Measurements from ENCODE around the gene ADCY5. TPM values are rescaled to one million over a fixed set of nuclear protein-coding genes. Genes with fewer than 3 reads are reported as not detected.

The ADCY5 gene
- total RNA-seq = 1 to 10 TPM; 3.4 to 5.7 TPM
- polyA plus RNA-seq (ENCODE audit: insufficient read length in 6 of 6) = 10 to 100 TPM; 13.5 to 17.6 (median 15.1) TPM
- long read RNA-seq, donor 1, full-length matches to known transcripts = 1 of 1 reads
- long read RNA-seq, donor 1, partial matches to known transcripts = 0 of 1 reads
- long read RNA-seq, donor 1, other reads (novel, unspliced or antisense) = 0 of 1 reads
- long read RNA-seq, donor 2, full-length matches to known transcripts = 1 of 1 reads
- long read RNA-seq, donor 2, partial matches to known transcripts = 0 of 1 reads
- long read RNA-seq, donor 2, other reads (novel, unspliced or antisense) = 0 of 1 reads
- long read RNA-seq, donor 3 = 0 reads
- long read RNA-seq, donor 4 = 0 reads
- long read RNA-seq, donor 5 = 0 reads
- long read RNA-seq, donor 6 = 0 reads
- long read RNA-seq, donor 7, full-length matches to known transcripts = 2 of 2 reads
- long read RNA-seq, donor 7, partial matches to known transcripts = 0 of 2 reads
- long read RNA-seq, donor 7, other reads (novel, unspliced or antisense) = 0 of 2 reads
- long read RNA-seq, donor 8, full-length matches to known transcripts = 1 of 1 reads
- long read RNA-seq, donor 8, partial matches to known transcripts = 0 of 1 reads
- long read RNA-seq, donor 8, other reads (novel, unspliced or antisense) = 0 of 1 reads
- long read RNA-seq, donor 9 = 0 reads
- long read RNA-seq, donor 10 = 0 reads
- long read RNA-seq, donor 11, full-length matches to known transcripts = 2 of 2 reads
- long read RNA-seq, donor 11, partial matches to known transcripts = 0 of 2 reads
- long read RNA-seq, donor 11, other reads (novel, unspliced or antisense) = 0 of 2 reads
- long read RNA-seq, donor 12 = 0 reads

DNA sequence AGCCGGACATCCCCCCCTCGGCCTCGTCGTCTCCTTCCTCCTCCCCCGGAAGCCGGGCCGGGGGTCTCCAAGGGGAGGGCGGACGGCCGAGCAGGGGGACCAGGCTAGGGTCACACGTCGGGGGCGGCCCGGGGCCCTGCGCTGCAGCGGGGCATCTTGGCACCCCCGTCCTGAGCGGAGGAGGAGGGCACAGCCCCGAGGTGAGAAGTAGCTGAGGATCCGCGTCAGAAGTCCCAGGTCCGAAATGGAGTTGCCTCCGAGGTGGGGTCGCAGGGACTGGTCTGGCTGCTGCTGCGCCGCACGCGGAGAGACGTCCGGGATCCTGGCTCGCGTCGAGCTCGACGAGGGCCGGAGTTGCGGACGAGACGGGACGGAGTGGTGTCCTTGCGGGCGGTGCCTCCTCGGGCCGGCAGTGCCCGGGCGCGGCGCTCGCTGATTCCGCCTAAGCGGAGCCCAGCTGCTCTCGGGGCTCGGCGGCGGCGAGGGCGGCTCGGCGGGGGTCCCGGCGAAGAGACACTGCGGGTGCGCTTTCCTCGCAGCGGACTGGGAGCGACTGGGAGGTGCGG lies at the start of gene ADCY5:
TSS of gene ADCY5 (minus strand) at position 555 of the 566 bp plus-strand sequence. CDS start at position 10, 545 bp downstream.
- TF ChIP-seq, protein P1, sequence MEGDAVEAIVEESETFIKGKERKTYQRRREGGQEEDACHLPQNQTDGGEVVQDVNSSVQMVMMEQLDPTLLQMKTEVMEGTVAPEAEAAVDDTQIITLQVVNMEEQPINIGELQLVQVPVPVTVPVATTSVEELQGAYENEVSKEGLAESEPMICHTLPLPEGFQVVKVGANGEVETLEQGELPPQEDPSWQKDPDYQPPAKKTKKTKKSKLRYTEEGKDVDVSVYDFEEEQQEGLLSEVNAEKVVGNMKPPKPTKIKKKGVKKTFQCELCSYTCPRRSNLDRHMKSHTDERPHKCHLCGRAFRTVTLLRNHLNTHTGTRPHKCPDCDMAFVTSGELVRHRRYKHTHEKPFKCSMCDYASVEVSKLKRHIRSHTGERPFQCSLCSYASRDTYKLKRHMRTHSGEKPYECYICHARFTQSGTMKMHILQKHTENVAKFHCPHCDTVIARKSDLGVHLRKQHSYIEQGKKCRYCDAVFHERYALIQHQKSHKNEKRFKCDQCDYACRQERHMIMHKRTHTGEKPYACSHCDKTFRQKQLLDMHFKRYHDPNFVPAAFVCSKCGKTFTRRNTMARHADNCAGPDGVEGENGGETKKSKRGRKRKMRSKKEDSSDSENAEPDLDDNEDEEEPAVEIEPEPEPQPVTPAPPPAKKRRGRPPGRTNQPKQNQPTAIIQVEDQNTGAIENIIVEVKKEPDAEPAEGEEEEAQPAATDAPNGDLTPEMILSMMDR (IDR thresholded peaks at IDR 0.05) = no peak

DNA sequence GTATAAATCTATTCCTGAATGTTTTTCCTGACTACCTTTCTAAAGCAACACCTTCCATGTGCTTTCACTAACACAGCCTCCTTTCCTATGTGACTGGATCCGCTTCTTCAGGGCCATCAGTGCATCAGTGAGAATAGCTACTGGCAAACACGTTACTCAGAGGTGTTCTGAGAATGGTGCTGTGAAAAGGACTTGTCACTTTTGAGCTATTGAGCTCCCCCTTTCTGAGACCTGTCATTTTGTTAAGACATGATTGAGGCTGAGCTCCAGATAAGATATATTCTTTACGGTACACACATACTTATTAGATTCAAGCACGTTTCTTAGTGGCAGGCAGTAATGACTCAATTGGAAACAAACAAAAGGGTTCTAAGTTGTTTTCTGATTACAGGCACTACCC lies 45.0 kb upstream of the ADCY5 start:
- intact Hi-C loops (cut with DNase I) = loop anchor here in 1 of 2 donors (5.0 kb wide), 1 partner anchor 167 kb away; no protein-coding TSS in a partner anchor
- no peaks in the 10 kb centered on the region for H3K27me3 ChIP-seq
- H3K27ac ChIP-seq = no peak overlapping the region
- H3K4me1 ChIP-seq = peaks cover 0 to 3% of the 10 kb centered on the region in 2 donors
- DNase-seq = no peak
- TF ChIP-seq, protein P1 (IDR thresholded peaks at IDR 0.05) = no peak
- H3K9me3 ChIP-seq = no peaks in the 10 kb centered on the region
- H3K4me3 ChIP-seq = no peak overlapping the region
- peaks cover 0 to 59% of the 10 kb centered on the region in 2 donors for H3K36me3 ChIP-seq
- no peak for ATAC-seq

More for the DNA sequence above, at the start of gene ADCY5:
- peak within 1 kb of the TSS; percentile 51 to 52 for H3K4me3 ChIP-seq
- peak in 1 of 4 donors; percentile 81 for DNase-seq
- H3K27ac ChIP-seq = no peak within 1 kb of the TSS
- peaks cover 29 to 96% of the 10 kb centered on the region in 2 donors for H3K27me3 ChIP-seq
- intact Hi-C loops (cut with DNase I) = no loop called here
- H3K9me3 ChIP-seq = no peaks in the 10 kb centered on the region
- peak; percentile 63 for ATAC-seq
- H3K36me3 ChIP-seq = no peaks in the 10 kb centered on the region
- H3K4me1 ChIP-seq = peaks cover 0 to 23% of the 10 kb centered on the region in 2 donors

DNA sequence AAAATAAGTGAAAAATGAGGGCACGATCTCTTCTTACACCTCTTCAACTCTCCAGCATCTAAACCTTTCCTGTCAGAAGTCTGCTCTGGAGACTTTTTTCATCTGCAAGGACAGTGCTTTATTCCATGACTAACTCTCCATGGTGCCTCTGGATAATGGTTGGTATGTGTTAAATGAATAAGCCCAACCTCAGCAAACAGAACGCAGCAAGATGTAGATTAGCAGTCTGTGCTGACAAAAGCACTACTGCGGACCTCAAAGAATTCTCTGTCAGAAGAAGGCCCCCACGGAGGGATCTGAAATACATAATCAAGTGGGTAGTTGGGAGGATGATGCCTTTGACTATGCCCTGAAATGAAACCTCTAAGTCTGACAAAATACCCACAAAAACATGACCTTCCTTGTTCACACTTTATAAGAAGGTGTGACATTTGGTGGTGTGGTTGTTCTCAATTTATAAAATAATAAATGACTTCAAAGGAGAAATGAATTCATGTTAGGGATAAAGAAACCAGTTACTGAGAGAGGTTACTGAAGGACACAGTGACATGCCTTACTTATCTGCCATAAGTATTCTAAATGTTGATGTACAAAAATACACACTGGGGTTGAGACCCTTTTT lies 43.2 kb upstream of the ADCY5 start:
- no peak for ATAC-seq
- intact Hi-C loops (cut with DNase I) = loop anchor here in 1 of 2 donors (5.0 kb wide), 1 partner anchor 165 kb away; no protein-coding TSS in a partner anchor
- H3K27me3 ChIP-seq = no peaks in the 10 kb centered on the region
- TF ChIP-seq, protein P1 (IDR thresholded peaks at IDR 0.05) = no peak
- H3K4me3 ChIP-seq = no peak overlapping the region
- peaks cover 0 to 42% of the 10 kb centered on the region in 2 donors for H3K36me3 ChIP-seq
- peaks cover 0 to 4% of the 10 kb centered on the region in 2 donors for H3K4me1 ChIP-seq
- no peak for DNase-seq
- H3K9me3 ChIP-seq = no peaks in the 10 kb centered on the region
- H3K27ac ChIP-seq = no peak overlapping the region

DNA sequence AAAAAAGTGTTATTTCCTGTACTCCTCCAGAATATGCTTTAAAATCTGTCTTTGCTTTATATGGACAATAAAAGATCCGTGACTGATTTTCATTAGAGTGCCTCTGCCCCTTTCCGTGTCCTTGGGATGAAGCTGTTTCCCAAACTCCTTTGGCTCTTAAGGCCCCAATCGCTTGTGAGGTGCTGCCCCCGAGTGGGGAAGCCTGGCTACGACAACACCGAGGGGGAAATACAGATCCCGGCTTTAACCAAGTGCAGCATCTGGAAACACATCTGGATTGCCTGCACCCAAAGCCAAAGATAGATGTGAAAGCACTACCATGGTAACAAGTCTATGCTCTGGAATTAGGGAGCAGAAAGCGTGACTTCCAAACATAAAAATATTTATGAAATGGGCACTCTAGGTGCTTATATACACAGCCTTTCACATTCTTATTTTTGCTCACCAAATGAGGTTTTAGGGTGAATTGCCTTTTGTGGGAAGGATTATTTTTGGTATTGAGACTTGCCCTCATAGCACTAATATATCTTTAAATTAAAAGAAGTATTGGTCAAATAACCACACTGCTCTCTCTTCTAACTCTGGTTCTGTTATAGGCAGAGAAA lies 40.6 kb upstream of the ADCY5 start:
- peaks cover 0 to 5% of the 10 kb centered on the region in 2 donors for H3K27me3 ChIP-seq
- no peak overlapping the region for H3K4me3 ChIP-seq
- peak; percentile 93 for ATAC-seq
- intact Hi-C loops (cut with DNase I) = loop anchor here in 1 of 2 donors (5.0 kb wide), 1 partner anchor 162 kb away; no protein-coding TSS in a partner anchor
- no peaks in the 10 kb centered on the region for H3K9me3 ChIP-seq
- TF ChIP-seq, protein P1 (IDR thresholded peaks at IDR 0.05) = peak; percentile 64 to 68
- DNase-seq = peak in 3 of 4 donors; percentile 49 to 79 (median 65)
- no peak overlapping the region for H3K27ac ChIP-seq
- peaks cover 0 to 23% of the 10 kb centered on the region in 2 donors for H3K36me3 ChIP-seq
- H3K4me1 ChIP-seq = peaks cover 0 to 4% of the 10 kb centered on the region in 2 donors
